ENCODE data around the gene MIB1.

Gene MIB1

DNA sequence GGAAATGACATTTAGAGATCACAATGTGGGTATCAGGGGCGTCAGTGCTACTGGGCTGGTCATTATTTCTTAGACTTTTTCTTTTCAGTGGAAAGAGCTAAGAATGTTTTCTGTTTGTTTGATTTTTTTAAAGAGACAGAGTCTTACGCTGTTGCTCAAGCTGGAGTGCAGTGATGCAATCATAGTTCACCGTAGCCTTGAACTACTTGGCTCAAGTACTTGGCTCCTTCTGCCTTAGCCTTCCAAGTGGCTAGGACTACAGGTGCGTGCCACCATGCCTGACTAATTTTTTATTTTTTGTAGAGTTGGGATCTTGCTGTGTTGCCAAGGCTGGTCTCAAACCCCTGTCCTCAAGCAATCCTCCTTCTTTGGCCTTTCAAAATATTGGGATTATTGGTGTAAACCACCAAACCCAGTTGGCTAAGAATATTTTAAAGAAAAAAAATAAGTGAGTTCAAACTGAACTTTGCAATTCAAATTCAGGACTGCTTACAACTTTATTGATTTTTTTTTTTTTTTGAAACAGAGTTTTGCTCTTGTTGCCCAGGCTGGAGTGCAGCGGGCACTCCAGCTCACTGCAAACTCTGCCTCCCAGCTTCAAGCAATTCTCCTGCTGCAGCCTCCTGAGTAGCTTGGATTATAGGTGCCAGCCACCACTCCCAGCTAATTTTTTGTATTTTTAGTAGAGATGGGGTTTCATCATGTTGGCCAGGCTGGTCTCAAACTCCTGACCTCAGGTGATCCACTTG, 154.2 kb downstream of the MIB1 start:
- no peak for DNase-seq (ENCODE audit: low spot score)

DNA sequence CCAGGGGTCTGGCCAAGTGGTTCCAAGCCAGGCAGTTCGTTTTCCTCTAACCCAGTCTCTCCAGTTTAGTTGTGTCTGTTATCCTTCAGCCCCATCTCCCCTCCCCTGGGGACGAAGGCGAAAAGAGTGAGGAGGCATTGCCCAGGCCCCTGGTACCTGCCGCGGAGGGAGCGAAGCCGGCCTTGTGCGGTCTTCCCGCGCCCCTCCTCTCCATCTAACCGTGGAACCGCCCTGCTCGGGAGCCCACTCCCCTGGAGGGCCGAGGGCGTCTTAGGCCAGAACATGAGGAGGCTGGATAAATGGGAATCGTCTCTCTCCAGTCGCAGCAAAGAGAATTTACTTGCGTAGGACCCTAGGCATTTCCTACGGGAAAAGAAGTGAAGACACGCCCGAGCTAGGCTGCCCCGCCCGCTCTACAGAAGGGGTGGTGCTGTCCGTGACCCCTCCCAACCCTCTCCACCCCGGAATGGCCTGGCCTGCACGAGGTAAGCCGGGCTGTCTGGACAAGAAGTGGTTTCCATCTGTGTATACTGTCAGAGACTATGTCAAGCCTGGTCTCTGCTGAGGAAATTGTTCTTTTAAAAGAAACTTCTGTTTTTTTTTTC, 156.2 kb downstream of the MIB1 start:
- no peak for DNase-seq (ENCODE audit: low spot score)

DNA sequence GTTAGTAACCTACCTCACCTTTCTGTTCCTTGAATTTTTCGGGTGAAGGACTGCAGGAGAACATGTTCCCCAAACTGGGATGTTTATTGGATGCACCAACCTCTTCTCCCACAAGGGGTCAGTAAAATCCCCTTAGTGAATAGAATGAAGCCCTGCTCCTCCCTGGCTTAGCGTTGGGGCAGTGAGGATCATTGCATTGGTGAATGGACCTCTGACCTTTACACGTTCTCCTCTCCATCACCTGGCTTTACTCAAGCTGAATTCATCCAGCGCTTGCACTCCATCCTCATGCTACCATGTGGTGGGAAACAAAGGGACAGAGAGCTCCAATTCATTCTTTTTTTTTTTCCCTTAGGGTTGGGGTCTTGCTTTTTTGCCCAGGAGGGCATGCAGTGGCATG, 157.2 kb downstream of the MIB1 start:
- peak; percentile 73 for DNase-seq (ENCODE audit: low spot score)

DNA sequence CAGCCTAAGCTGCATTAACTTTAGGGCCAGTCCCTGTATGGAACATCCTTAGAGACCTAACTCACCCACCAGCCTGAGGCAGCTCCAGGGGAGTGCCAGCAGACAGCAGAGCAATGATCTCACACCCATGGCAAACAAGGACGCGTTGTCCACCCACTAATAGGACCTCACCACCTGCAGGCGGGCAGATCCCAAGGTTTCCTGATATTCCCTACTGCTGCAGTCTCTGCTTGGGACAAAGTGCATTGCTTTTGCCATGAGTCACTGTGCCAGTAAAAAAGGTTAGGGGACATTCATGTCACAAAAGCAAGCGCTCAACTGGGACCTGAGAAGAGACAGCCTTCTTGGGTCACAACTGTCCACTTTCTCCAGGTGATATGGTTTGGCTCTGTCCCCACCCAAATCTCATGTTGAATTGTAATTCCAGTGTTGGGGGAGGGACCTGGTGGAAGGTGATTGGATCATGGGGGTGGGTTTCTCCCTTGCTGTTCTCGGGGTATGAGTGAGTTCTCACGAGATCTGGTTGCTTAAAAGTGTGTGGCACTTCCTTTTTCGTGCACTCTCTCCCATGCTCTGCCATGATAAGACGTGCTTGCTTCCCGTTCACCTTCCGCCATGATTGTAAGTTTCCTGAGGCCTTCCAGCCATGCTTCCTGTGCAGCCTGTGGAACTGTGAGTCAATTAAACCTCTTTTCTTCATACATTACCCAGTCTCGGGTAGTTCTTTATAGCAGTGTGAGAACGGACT, 160.2 kb downstream of the MIB1 start:
- DNase-seq (ENCODE audit: low spot score) = no peak

DNA sequence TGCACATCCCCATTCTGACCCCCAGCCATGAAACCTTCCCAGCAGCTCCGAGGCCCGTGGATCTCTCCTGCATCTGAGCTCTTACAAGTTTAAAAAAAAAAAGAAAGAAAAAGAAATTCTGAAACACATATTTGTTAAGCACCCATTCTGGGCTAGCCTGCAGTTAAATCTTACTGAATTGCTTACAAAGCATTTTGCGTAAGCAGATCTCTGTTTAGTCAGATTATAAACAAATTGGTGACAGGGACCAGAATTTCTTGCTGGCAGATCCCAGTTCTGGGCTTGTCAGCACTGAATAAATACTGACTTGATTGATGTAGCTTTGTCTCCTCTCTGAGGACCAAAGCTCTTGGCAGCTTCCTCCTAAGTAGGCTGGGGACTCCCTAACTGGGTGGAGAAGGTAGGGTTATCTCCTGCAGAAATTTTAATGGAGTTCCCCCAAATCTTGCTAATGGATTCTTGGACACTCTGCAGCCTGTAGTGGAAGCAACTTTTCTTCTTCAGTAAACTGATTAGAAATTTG, 160.9 kb downstream of the MIB1 start:
- no peak for DNase-seq (ENCODE audit: low spot score)

DNA sequence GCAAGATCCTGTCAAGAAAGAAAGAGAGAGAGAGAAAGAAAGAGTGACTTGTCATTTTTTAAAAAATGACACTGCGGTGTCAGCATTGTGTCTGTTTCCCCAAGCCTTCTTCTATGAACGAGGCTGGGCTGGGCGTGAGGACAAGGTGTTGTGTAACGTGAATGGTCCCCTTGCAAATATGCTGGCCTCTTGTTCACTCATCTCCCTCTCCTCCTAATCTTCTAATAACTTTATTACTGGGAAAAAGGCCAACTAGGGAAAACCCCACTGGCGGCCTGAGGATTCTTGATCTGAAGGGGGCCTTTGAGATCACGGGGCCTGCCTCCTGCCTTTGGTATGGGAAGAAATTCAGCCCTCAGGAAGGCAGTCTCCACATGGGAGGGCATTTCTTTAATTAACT, 163.1 kb downstream of the MIB1 start:
- DNase-seq (ENCODE audit: low spot score) = no peak

DNA sequence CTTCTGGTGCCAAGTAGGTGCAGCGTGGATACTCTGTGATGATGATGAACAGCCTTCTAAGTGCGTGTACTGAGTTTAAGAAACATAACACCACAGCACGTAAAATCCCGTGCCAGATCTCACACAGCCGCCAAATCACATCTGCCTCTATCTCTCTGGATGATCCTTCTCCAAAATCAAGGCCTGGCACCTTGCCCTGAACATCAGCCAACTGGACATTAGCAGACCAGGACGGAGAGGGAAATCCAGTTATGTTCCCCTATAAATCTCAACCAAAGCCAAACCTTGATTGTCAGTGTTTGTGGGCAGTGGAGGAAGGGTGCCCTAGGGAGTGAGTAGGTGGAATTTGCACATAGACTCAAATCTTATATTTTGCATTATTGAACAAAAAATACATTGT, 164.3 kb downstream of the MIB1 start:
- no peak for DNase-seq (ENCODE audit: low spot score)

DNA sequence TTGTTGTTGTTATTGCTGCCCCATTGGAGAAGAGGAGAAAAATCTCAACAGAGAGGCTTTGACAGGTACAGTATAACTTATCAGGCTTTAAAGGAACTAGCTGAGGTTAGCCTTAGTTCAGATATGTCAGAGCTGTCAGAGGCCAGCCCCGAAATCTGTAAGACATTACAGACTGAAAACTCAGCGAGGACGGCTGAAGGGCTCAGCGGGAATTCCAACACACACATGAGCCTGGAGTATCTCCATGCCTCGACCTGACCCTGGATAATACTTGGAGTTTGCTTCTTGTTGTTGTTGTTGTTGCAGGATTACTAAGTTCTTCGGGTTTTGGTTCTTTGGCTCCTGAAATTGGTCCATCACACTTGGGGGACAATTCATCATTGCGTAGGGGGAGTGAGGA, 166.9 kb downstream of the MIB1 start:
- DNase-seq (ENCODE audit: low spot score) = no peak

DNA sequence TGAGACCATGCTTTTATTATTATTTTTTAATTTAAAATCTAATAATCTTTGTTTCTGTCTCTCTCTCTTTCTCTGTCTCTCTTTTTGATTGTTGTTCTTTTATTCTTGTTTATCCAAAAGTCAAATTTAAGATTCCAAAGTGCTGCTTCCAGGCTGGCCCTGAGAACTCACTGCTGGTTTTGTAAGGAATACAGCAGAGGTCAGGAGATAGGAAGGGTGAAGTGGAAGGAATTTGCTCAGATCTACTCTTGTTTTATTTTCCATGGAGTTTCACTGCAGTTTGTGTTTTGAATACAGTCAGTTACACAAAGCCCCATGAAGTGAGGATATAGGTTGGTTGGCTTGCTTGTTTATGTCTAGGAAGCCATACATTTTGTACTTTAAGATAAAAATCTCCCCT, 168.1 kb downstream of the MIB1 start:
- no peak for DNase-seq (ENCODE audit: low spot score)

DNA sequence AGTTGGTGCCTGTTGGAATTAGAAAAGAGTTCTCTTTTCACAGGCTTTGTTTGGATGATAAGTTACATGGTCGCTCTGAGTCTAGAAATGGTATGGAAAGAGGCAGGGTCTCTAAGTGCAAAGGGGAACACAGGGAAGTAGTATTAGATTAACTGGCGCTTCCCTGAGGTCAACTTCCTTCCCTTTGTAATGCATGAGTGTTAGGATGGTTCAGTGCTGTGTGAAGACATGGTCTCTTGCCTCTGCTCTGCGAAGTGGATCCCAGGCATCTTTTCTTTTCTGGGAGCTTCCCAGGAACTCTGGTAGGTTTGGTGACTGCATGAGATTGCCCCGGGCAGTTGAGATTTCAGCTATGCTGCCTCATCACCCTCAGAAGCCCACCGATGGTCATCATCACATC, 170.3 kb downstream of the MIB1 start:
- no peak for DNase-seq (ENCODE audit: low spot score)

DNA sequence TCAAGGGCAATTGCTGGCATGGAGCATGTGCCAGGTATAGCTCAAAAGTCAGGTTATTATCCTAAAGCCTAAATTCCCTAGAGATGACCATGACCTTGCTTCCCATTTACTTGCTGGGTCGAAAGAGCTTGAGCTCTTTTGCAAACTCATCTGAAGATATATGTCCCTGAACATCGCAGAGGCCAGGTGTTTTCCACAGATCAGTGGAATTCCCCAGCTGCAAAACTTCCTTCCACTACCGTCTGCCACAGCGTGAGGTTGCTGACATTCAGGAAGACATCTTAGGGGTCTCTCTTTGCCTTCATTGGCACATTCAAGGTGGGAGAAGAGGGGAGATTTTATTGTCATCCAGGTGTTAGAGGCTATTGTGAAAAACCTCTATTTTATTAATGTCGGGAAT, 171.0 kb downstream of the MIB1 start:
- no peak for DNase-seq (ENCODE audit: low spot score)

DNA sequence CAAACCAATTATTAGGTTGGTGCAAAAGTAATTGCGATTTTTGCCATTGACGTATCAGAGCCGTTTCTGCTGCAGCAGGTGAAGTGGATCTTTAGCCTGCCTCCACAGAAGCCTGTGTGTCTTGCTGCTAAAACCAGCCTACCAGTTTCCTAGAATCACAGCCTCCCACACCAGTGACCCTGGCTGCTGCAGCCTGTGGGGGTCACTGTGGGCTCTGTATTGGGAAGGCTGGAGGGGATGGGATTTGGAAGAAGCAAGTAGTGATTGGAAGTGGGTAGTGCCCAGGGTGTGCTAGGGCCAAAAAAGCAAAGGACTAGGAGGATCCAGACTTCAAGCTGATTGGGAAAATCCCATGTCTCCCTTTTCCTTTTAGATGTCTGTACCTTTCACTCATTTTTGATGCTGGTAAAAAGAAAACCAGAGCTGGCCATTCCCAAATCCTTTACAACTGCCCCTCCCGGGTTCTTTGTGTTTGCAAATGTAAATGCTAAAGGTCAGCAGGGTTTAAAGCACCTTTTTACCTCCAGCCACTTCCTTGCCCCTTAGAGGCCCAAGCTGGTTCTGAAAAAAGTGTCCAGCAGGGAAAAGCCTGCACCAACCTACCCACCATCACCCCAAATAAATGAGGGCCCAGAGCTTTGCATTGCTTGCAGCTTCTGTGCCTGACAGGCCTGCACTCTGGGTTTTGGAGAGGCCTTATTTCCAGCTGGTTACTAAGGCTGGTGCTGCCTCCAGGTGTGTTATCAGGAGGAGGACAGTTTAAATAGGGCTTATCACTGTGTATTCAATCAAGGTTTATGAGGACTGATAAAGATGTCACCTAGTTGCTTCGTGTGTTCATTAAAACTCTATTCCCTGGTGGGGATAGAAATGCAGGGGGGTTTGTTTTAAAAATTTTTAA, 172.0 kb downstream of the MIB1 start:
- no peak for DNase-seq (ENCODE audit: low spot score)

DNA sequence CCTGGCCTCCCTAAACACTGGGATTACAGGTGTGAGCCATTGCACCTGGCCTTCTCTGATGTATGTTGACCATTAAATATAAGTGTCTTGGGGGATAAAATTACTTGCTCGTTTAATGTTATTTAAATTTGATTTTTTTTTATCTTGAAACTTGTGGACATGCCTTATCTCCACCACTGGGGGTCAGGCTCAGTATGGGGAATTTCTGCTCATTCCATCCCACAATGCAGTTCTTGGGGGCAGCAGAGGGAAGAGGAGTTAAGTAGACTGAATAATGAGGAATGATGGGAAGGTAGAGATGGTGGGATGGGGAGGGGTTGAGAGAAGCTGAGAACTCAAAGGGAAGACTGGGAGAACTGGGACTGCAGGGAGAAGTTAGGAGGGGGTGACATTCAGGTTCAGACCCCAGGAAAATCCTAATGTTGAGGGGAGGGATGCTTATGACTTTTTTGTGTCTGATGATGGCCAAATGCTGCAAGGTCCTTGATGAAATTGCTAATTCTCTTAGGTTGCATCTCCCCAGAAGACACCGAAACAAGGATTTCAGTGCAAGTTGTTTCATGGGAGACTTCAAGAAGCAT, 174.2 kb downstream of the MIB1 start:
- DNase-seq (ENCODE audit: low spot score) = peak; percentile 49

DNA sequence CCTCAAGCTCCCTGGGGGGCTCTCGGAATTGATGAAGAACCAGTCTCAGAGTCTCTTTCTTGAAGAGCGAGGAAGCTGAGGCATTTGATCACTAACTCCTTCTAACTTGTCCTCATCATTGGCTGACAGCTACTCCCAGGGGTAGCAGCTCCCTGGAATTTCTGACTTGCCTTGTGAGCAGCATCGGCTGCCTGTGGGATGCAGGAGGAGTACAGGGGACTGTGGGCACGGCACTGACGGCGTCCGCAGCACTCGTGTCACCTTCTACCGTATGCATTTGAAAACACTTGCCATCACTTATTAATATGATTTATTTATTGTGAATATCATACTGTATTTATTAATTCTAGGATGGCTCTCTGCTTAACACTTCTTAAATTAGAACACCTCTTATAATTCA, 175.0 kb downstream of the MIB1 start:
- DNase-seq (ENCODE audit: low spot score) = no peak

DNA sequence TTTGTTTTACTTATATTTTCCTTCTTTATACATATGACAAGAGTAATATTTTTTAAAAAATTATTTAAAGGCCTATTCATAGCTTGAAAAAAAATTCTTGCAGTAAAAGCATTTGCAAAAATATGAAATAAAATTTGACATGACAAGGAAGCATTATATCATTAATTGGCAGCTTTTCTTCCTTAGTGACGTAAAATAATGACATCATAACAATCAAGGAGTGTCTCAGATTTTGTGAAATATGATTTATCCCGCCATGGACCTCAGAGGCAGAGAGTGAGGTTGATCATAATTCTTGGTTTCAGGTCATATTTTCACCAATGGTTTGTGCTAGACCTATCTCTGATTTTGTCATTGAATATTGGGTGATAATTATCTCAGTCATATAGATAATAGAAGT, 176.0 kb downstream of the MIB1 start:
- no peak for DNase-seq (ENCODE audit: low spot score)

DNA sequence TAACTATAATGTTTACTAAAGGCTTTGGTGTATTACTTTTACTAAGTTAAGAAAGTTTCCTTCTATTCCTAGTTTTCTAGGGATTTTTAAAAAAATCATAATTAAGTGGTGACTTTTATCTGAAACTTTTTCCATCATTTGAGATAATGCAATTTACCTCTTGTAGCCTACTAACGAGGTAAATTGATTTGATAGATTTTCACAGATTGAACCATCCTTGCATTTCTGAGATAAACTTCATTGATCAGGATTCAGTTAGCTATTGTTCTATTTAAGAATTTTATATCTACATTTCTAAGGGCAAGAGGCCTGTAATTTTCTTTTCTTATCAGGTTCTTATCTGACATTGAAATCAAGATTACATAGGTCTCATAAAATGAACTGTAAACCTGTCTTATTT, 178.1 kb downstream of the MIB1 start:
- DNase-seq (ENCODE audit: low spot score) = no peak
